ENCODE data around the gene OBSCN.
A peak's percentile ranks its signal among the peaks of the same experiment; 100 is the strongest.

OBSCN gene

GRCh38 chr1:228256626-228257375 is 49.0 kb downstream of the OBSCN start:
- CTCF ChIA-PET = no interaction called here
- POLR2A ChIA-PET = no interaction called here
- peak; percentile 5 for DNase-seq (ENCODE audit: extremely low spot score)
- TF ChIP-seq BHLHE40 (IDR thresholded peaks at IDR 0.05; ENCODE audit: borderline replicate concordance) = no peak
- no peak for TF ChIP-seq NFRKB (IDR thresholded peaks at IDR 0.05)

- TF ChIP-seq ARNT (IDR thresholded peaks at IDR 0.05) = no peak
- no peak for TF ChIP-seq TARDBP (IDR thresholded peaks at IDR 0.05)
- TF ChIP-seq SUZ12 (IDR thresholded peaks at IDR 0.05) = no peak
- TF ChIP-seq FOXA1 (IDR thresholded peaks at IDR 0.05) = no peak
- no peak for TF ChIP-seq BHLHE40 (IDR thresholded peaks at IDR 0.05; ENCODE audit: borderline replicate concordance)
- no peak for TF ChIP-seq FOXK2 (IDR thresholded peaks at IDR 0.05)
- no peak for TF ChIP-seq SP1 (IDR thresholded peaks at IDR 0.05)
- no peak for TF ChIP-seq L3MBTL2 (conservative IDR thresholded peaks at IDR 0.05)
- TF ChIP-seq, protein P1, sequence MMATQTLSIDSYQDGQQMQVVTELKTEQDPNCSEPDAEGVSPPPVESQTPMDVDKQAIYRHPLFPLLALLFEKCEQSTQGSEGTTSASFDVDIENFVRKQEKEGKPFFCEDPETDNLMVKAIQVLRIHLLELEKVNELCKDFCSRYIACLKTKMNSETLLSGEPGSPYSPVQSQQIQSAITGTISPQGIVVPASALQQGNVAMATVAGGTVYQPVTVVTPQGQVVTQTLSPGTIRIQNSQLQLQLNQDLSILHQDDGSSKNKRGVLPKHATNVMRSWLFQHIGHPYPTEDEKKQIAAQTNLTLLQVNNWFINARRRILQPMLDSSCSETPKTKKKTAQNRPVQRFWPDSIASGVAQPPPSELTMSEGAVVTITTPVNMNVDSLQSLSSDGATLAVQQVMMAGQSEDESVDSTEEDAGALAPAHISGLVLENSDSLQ (IDR thresholded peaks at IDR 0.05) = no peak
- no peak for TF ChIP-seq ZNF384 (IDR thresholded peaks at IDR 0.05)
- TF ChIP-seq LEF1 (IDR thresholded peaks at IDR 0.05; ENCODE audit: borderline replicate concordance) = no peak
- no peak for TF ChIP-seq HDGF (IDR thresholded peaks at IDR 0.05; ENCODE audit: borderline replicate concordance)
- TF ChIP-seq FOXM1 (IDR thresholded peaks at IDR 0.05; ENCODE audit: borderline replicate concordance) = no peak
- no peak for TF ChIP-seq ELF4 (IDR thresholded peaks at IDR 0.05)
- TF ChIP-seq CTBP1 (IDR thresholded peaks at IDR 0.05; ENCODE audit: borderline replicate concordance) = no peak
- no peak for TF ChIP-seq NFRKB (IDR thresholded peaks at IDR 0.05)
- CTCF ChIA-PET = no interaction called here
- POLR2A ChIA-PET = no interaction called here
- DNase-seq (ENCODE audit: extremely low spot score) = no peak
Measured at GRCh38 chr1:228258486-228258885, 50.6 kb downstream of the OBSCN start.

GRCh38 chr1:228259368-228259894 is 51.6 kb downstream of the OBSCN start:
- TF ChIP-seq L3MBTL2 (conservative IDR thresholded peaks at IDR 0.05) (no peak), SUZ12 (IDR thresholded peaks at IDR 0.05) (no peak), ARNT (IDR thresholded peaks at IDR 0.05) (no peak), FOXK2 (IDR thresholded peaks at IDR 0.05) (no peak), FOXA1 (IDR thresholded peaks at IDR 0.05) (no peak), SP1 (IDR thresholded peaks at IDR 0.05) (no peak), ZNF384 (IDR thresholded peaks at IDR 0.05) (no peak), TARDBP (IDR thresholded peaks at IDR 0.05) (no peak), FOXM1 (IDR thresholded peaks at IDR 0.05; ENCODE audit: borderline replicate concordance) (no peak), ELF4 (IDR thresholded peaks at IDR 0.05) (no peak), HDGF (IDR thresholded peaks at IDR 0.05; ENCODE audit: borderline replicate concordance) (no peak), LEF1 (IDR thresholded peaks at IDR 0.05; ENCODE audit: borderline replicate concordance) (no peak), CTBP1 (IDR thresholded peaks at IDR 0.05; ENCODE audit: borderline replicate concordance) (no peak), BHLHE40 (IDR thresholded peaks at IDR 0.05; ENCODE audit: borderline replicate concordance) (no peak), NFRKB (IDR thresholded peaks at IDR 0.05) (no peak)
- TF ChIP-seq, protein P1 (IDR thresholded peaks at IDR 0.05) = no peak
- CTCF ChIA-PET = no interaction called here
- DNase-seq (ENCODE audit: extremely low spot score) = no peak
- POLR2A ChIA-PET = no interaction called here

DNA sequence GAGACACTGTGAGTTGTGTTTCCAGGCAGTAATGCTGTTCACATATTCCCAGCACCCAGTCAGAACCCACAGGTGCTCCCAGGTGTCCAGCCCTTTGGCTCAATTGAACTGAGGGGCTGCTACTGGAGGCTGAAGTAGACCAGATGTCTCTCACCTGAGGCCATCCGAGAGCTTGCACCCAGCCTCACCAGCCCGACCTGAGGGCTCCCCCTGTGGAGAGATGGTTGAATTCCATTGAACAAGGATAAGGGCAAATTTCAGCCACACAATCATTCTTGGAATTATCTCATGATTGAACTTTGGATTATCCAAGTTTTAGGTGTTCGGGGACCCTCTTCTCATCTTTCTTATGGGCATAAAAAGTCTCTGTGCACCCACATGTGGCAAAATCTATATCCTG is 52.1 kb downstream of the OBSCN start:
- peak; percentile 16 for DNase-seq (ENCODE audit: extremely low spot score)
- CTCF ChIA-PET = no interaction called here
- POLR2A ChIA-PET = no interaction called here
- TF ChIP-seq L3MBTL2 (conservative IDR thresholded peaks at IDR 0.05) = no peak

- no peak for DNase-seq (ENCODE audit: extremely low spot score)
- TF ChIP-seq SP1 (IDR thresholded peaks at IDR 0.05) = no peak
- no peak for TF ChIP-seq L3MBTL2 (conservative IDR thresholded peaks at IDR 0.05)
- TF ChIP-seq BHLHE40 (IDR thresholded peaks at IDR 0.05; ENCODE audit: borderline replicate concordance) = no peak
- TF ChIP-seq, protein P1 (IDR thresholded peaks at IDR 0.05) = no peak
- TF ChIP-seq FOXK2 (IDR thresholded peaks at IDR 0.05) = no peak
- no peak for TF ChIP-seq FOXA1 (IDR thresholded peaks at IDR 0.05)
- no peak for TF ChIP-seq TARDBP (IDR thresholded peaks at IDR 0.05)
- TF ChIP-seq ELF4 (IDR thresholded peaks at IDR 0.05) = no peak
- TF ChIP-seq ARNT (IDR thresholded peaks at IDR 0.05) = no peak
- TF ChIP-seq HDGF (IDR thresholded peaks at IDR 0.05; ENCODE audit: borderline replicate concordance) = no peak
- TF ChIP-seq ZNF384 (IDR thresholded peaks at IDR 0.05) = no peak
- no peak for TF ChIP-seq SUZ12 (IDR thresholded peaks at IDR 0.05)
- no peak for TF ChIP-seq LEF1 (IDR thresholded peaks at IDR 0.05; ENCODE audit: borderline replicate concordance)
- no peak for TF ChIP-seq NFRKB (IDR thresholded peaks at IDR 0.05)
- TF ChIP-seq FOXM1 (IDR thresholded peaks at IDR 0.05; ENCODE audit: borderline replicate concordance) = no peak
- POLR2A ChIA-PET = no interaction called here
- CTCF ChIA-PET = no interaction called here
Measured at GRCh38 chr1:228261706-228262105, 53.9 kb downstream of the OBSCN start.

- CTCF ChIA-PET = no interaction called here
- TF ChIP-seq CTBP1 (IDR thresholded peaks at IDR 0.05; ENCODE audit: borderline replicate concordance) (no peak), ELF4 (IDR thresholded peaks at IDR 0.05) (no peak), BHLHE40 (IDR thresholded peaks at IDR 0.05; ENCODE audit: borderline replicate concordance) (no peak), HDGF (IDR thresholded peaks at IDR 0.05; ENCODE audit: borderline replicate concordance) (no peak), ARNT (IDR thresholded peaks at IDR 0.05) (no peak), LEF1 (IDR thresholded peaks at IDR 0.05; ENCODE audit: borderline replicate concordance) (no peak), ZNF384 (IDR thresholded peaks at IDR 0.05) (no peak)
- no peak for DNase-seq (ENCODE audit: extremely low spot score)
- POLR2A ChIA-PET = no interaction called here
Measured at GRCh38 chr1:228262475-228262874, 54.6 kb downstream of the OBSCN start.

All from HEK293T (cell line).